Measurements from ENCODE around the gene SELE.
"Not testable (repeated sequence)": the region's sequence is repeated elsewhere in the genome, so short reads cannot be mapped to it uniquely, and the experiment has no call there.

The SELE gene

DNA sequence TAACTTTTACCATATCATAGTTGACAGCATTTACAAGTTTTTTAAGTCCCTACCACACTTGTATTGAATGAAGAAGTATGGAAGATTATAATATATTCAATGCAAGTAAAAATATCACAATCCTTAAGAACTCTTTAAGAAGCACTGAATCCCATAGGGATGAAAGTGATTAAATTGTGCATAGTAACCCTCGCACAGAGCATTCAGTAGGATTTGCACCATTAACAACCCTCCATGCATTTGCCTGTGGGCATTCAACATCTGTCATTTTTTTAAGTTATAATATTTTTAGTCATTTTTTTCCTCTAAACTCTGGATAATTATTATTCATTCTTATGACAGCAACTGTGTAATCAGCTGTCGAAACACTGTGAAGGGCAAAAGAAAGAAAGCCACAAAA is 10.1 kb downstream of the SELE start:
- no peak for DNase-seq (ENCODE audit: low read depth)

DNA sequence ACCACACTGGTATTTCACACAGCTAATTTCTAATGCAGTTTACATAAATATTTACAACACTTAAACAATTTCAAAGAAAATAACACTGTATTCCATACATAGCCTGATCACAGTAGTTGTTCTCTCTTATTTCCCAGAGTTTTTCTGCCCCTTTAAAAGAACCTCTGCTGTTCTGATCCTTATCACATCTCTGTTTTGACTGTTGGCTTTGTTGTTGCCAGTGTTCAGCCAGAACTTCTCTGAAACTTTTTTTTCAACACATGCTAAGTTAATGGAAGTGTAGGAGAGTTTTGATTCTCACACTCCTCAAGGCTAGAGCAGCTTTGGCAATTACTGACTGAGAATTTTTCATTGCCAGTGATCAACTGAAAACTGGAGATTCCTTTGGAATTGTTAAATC is 11.1 kb downstream of the SELE start:
- DNase-seq (ENCODE audit: low read depth), result no peak

- DNase-seq (ENCODE audit: low read depth), result not testable (repeated sequence)
Measured at GRCh38 chr1:169715100-169715499, 18.8 kb downstream of the SELE start.

DNA sequence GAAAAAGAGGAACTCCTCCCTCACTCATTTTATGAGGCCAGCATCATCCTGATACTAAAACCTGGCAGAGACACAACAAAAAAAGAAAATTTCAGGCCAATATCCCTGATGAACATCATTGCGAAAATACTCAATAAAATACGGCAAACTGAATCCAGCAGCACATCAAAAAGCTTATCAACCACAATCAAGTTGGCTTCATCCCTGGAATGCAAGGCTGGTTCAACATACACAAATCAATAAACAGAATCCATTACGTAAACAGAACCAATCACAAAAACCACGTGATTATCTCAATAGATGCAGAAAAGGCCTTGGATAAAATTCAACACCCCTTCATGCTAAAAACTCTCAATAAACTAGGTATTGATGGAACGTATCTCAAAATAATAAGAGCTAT is 20.8 kb downstream of the SELE start:
- DNase-seq (ENCODE audit: low read depth), result not testable (repeated sequence)

GRCh38 chr1:169712309-169712631 is 21.6 kb downstream of the SELE start:
- DNase-seq (ENCODE audit: low read depth), result no peak

DNA sequence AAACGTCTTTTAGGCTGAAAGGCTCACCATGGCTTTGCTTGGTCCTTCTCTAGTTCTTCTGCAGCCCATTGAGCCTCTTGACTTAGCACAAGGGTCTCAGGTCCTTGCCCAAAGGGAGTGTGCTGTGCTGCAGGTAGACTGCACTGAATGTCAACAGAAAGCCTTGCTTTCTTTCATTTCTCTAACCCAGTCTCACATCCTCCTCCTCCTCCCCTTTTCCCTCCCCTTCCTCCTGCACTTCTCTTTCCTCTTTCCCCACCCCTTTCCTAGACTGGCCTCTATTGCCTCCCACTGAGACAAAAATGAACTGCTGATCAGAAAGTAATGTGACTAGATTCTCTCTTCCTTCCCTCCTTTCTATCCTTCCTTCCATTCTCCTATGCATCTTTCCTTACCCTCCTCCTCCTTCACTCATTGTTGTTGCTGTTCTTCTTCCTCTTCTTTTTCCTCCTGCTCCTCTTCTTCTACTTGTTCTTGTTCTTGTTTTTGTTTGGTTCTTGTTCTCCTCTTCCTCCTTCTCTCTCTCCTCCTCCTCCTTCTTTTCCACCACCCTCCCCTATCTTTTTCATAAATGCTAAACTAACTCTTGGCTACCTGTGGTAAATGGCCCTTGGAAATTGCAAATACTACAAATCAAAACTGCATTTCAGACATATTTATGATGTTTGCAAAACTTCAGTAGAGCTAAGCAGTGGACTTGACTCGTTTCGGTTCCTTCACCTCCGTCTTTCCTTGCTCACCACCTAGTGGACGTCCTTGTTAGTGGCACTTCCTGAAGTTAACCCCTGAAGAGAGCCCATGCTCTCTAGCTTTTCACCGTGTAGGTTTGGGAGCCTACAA is 22.2 kb downstream of the SELE start, which contains the start of gene SELL:
Gene SELL, minus strand, starts transcription at position 152 of the 840 bp plus-strand sequence. Its CDS starts 122 bp downstream, at position 30.
- DNase-seq (ENCODE audit: low read depth), result no peak

- DNase-seq (ENCODE audit: low read depth), result no peak
Measured at GRCh38 chr1:169708647-169709046, 25.2 kb downstream of the SELE start.

GRCh38 chr1:169707912-169708604 is 25.8 kb downstream of the SELE start:
- no peak for DNase-seq (ENCODE audit: low read depth)

DNA sequence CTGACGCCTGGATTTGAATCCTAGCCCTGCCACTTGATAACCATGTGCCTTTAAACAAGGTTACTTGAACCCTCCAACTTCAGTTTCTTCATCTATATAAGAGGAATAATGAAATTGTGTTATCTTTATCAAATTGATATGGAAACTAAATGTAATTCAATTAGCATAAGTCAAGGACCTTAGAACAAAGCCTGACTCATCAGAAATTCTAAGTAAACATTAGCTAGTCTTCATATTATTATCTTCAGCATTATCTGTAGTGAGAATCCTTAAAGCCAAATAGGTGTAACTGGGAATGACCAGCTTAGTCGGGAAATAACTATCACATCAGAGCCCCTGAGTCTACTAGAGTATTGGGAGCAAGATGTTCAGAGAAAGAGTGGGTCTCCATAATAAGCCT is 29.1 kb downstream of the SELE start:
- no peak for DNase-seq (ENCODE audit: low read depth)

DNA sequence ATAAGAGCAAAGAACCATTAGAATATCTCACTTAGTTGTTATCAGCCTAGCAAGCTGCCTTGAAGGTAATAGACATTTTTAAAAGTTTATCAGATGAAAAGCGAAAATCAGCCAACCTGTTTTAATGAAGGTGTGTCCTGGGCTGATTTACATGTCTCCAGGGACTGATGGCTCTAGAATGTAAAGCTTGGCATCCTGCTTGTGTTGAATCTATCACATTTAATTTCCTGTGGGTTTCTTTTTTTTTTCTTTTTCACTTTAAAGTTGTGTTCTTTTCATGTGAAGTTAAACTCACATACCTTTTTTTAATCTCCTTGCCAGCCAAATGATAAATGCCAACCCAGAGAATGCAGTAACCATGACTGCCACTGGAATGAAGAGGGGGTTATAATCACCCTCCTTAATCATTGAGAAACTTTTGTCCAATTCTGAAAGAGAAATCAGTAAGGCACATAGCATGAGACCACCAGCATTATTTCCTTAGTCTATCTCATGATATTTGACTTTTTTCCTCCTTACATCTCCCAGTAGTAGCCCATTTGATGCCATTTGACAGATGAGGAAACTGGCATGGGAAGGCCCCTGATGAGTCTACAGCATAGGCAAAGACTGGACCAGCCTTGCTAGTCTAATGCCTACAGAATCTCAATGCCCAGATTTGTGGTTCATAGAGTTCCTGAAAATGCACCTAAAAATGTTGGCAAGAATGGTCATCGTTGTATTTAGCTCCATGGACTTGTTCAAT is 32.4 kb downstream of the SELE start:
- DNase-seq (ENCODE audit: low read depth), result no peak

DNA sequence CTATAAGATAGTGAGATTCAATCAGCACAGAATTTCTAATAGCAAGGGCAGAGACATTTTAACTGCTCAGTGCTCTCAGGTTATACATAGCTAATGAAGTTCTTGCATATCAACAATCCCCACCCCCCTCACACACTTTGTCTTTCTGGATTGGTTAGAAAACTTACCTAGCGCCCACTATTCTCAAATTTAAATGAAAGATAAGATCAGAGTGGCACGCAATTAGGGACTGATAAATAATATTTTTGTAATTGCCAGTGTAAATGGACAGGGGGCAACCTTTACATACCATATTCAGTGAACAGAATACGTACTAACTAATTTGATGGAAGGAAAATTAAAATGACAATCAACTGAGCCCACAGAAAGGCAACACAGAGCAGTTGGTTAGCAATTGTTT is 34.2 kb downstream of the SELE start:
- DNase-seq (ENCODE audit: low read depth), result no peak

DNA sequence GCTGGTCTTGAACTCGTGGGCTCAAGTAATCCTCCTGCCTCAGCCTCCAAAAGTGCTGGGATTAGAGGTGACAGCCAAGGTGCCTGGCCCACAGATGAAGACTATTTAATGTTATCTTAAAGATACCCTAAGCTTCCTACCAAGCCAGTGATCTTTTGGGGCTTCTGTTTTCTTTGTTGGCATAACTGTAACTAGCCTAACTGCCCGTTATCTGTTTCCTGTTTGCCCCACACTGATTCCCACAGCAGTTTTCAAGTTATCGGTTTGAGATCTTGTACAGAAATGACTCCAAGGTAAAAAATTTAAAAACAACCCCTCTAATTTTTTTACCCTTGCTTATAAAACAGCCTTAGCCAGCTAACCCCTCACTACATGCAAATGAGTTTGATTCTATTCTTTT is 34.9 kb downstream of the SELE start:
- DNase-seq (ENCODE audit: low read depth), result no peak

- DNase-seq (ENCODE audit: low read depth), result no peak
Measured at GRCh38 chr1:169697755-169698154, 36.1 kb downstream of the SELE start.

- no peak for DNase-seq (ENCODE audit: low read depth)
Measured at GRCh38 chr1:169696273-169697100, 37.4 kb downstream of the SELE start.

- no peak for DNase-seq (ENCODE audit: low read depth)
Measured at GRCh38 chr1:169694304-169695075, 39.4 kb downstream of the SELE start.

DNA sequence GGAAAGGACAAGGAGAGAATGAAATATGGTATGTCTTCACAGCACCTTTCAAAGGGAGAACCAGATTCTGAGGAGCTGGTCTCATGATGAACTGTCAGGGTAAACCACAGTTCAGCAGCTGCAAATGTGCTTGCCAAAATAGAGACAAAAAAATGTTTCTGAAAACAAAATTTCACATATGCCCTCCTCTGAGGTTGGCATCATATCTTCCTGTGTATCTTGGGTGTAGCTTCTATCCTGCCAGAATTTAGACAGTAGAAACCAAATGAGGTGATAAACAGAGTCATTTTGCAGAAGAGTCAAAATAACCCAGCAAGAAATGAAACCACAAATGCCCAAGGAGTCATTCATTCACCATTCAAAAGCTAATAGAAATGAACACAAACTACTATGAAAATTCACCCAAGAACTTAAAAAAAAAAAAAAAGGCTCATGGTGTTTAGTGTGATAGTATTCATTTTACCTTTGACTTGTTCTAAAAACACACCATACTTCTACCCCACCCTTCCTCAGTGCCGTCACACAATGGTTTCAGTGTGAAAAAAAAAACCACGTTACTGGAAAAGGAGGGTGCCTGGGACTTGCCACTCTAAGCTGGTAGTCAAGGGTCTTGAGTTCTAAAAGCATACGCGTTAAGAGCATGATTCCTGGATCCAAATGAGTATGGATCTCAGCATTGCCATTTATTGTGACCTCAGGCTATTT is 41.0 kb downstream of the SELE start:
- no peak for DNase-seq (ENCODE audit: low read depth)

DNA sequence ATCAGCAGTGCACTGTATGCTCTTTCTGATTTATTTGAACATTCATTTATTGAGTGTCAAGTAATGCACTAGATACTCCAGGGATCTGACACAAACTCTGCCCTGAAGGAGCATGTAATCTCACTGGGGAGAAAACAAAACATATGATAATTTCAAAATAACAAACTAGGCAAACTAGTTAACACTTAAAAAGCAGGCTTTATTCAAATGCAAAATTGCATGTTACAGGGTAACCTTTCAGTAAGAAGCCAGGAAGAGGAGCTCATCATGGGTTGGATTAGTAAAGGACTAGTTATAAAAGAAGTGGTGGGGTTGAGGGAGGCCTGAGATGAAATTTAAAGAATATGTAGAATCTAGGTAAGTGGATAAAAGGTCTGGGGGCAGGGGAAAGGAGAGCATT is 43.4 kb downstream of the SELE start:
- no peak for DNase-seq (ENCODE audit: low read depth)

DNA sequence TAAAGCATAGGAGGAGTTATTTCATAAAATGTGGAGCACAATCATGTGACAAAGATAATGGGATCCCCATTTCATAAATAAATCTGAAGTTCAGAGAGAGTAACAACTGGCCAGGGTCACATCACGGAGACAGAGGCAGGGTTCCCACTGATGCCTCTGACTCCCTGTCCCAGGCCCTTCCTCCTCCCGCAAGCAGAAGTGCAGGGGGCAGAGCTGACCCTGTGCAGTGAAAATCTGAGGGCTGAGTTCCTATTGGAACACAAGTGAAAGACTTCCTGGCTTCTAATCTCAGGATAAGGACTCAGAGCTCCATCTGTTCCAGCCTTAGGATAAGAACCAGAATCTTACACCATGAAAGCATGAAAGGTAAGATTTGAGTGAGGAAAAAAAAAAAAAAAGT is 44.5 kb downstream of the SELE start:
- no peak for DNase-seq (ENCODE audit: low read depth)

DNA sequence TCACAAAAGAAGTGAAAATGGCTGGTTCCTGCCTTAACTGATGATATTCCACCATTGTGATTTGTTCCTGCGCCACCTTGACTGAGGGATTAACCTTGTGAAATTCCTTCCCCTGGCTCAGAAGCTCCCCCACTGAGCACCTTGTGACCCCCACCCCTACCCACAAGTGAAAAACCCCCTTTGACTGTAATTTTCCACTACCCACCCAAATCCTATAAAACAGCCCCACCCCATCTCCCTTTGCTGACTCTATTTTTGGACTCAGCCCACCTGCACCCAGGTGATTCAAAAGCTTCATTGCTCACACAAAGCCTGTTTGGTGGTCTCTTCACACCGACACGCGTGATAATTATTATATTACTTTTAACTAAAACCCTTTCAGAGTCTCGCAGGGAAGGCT is 45.5 kb downstream of the SELE start:
- not testable (repeated sequence) for DNase-seq (ENCODE audit: low read depth)

DNA sequence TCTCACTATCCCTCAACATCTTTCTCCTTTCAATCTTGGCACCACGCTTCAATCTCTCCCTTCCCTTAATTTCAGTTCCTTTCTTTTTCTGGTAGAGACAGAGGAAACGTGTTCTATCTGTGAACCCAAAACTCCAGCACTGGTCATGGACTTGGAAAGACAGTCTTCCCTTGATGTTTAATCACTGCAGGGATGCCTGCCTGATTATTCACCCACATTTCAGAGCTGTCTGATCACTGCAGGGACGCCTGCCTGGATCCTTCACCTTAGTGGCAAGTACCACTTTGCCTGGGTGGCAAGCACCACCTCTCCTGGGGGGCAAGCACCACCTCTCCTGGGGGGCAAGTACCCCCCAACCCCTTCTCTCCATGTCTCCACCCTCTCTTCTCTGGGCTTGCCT is 50.2 kb downstream of the SELE start:
- DNase-seq (ENCODE audit: low read depth), result no peak

DNA sequence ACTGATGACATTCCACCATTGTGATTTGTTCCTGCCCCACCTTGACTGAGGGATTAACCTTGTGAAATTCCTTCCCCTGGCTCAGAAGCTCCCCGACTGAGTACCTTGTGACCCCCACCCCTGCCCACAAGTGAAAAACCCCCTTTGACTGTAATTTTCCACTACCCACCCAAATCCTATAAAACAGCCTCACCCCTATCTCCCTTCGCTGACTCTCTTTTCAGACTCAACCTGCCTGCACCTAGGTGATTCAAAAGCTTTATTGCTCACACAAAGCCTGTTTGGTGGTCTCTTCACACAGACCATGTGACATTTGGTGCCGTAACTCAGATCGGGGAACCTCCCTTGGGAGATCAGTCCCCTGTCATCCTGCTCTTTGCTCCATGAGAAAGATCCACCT is 50.7 kb downstream of the SELE start:
- not testable (repeated sequence) for DNase-seq (ENCODE audit: low read depth)
